Effector memory CD8-positive, alpha-beta T cell (primary cell): Measurements from ENCODE around the gene TOMT.

Source experiments
- ATAC-seq: fragments of 150-1000 bp; cut with Tn5 transposase; replicated peaks from 2 replicates; pipeline ENCODE4 v1.10.0; 2021; ENCODE audit warnings: mild to moderate bottlenecking, moderate library complexity
- DNase-seq, 3 experiments: peaks; one replicate each; pipeline ENCODE4 v3.0.0; 2021
- H3K27ac Mint-ChIP-seq, 2 donors: one replicate each; pipeline ENCODE4 v1.8.0; 2022; ENCODE audit warnings: mild to moderate bottlenecking in 2 of 2, mixed read lengths in 2 of 2, moderate library complexity in 2 of 2
- H3K27me3 Mint-ChIP-seq, 2 donors: one replicate each; pipeline ENCODE4 v1.8.0; 2022; ENCODE audit warnings: mixed read lengths in 2 of 2
- H3K36me3 Mint-ChIP-seq: one replicate; pipeline ENCODE4 v1.8.0; 2022; ENCODE audit warnings: mild to moderate bottlenecking, moderate library complexity, mixed read lengths; ENCODE audit not compliant: insufficient read depth
- H3K4me1 Mint-ChIP-seq, 2 donors: one replicate each; pipeline ENCODE4 v1.8.0; 2022; ENCODE audit warnings: low read depth in 2 of 2, mixed read lengths in 2 of 2
- H3K4me3 Mint-ChIP-seq, 2 donors: one replicate each; pipeline ENCODE4 v1.8.0; 2022; ENCODE audit warnings: mild to moderate bottlenecking in 2 of 2, mixed read lengths in 2 of 2, moderate library complexity in 2 of 2
- H3K9me3 Mint-ChIP-seq, 2 donors: one replicate each; pipeline ENCODE4 v1.8.0; 2022; ENCODE audit warnings: mixed read lengths in 2 of 2

The TOMT gene

GRCh38 chr11:72100462-72100861 is 5.3 kb upstream of the TOMT start:
- H3K36me3 Mint-ChIP-seq, result peaks cover 31% of the 10 kb centered on the region
- H3K4me1 Mint-ChIP-seq, result peaks cover 40 to 42% of the 10 kb centered on the region in 2 donors
- H3K27me3 Mint-ChIP-seq, result no peaks in the 10 kb centered on the region
- DNase-seq (no peak), ATAC-seq (no peak)
- H3K9me3 Mint-ChIP-seq, result no peaks in the 10 kb centered on the region
- peak overlapping the region; percentile 92 to 97 for H3K27ac Mint-ChIP-seq
- H3K4me3 Mint-ChIP-seq, result no peak overlapping the region

- no peak for DNase-seq
- ATAC-seq, result no peak
- Mint-ChIP-seq H3K27ac (peak overlapping the region; percentile 92 to 97), H3K9me3 (no peaks in the 10 kb centered on the region), H3K4me1 (peaks cover 40 to 42% of the 10 kb centered on the region in 2 donors), H3K27me3 (no peaks in the 10 kb centered on the region), H3K4me3 (peak overlapping the region; percentile 79 to 88), H3K36me3 (peaks cover 31% of the 10 kb centered on the region)
Observed at GRCh38 chr11:72102162-72102561, 3.6 kb upstream of the TOMT start.

DNA sequence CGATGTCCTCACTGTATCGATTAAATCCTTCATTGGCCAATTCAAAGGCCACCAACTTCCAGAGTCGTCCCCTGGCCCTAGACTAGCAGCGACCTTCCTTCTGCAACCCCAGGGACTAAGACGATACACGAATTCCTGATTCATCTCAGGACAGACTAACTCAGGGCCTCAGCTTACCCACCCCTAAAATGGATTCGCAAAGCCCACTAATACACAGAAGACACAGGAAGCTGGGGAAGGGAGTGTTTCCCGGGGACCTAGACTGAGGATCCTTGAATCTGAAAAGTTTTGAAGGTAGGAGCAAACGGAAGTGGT is 3.1 kb upstream of the TOMT start:
- H3K36me3 Mint-ChIP-seq, result peaks cover 31% of the 10 kb centered on the region
- ATAC-seq, result peak; percentile 0
- peak overlapping the region; percentile 92 to 97 for H3K27ac Mint-ChIP-seq
- H3K27me3 Mint-ChIP-seq, result no peaks in the 10 kb centered on the region
- no peaks in the 10 kb centered on the region for H3K9me3 Mint-ChIP-seq
- no peak for DNase-seq
- peak overlapping the region; percentile 79 to 88 for H3K4me3 Mint-ChIP-seq
- H3K4me1 Mint-ChIP-seq, result peaks cover 40 to 42% of the 10 kb centered on the region in 2 donors

- peak; percentile 97 to 99 (median 97) for DNase-seq
- ATAC-seq, result peak; percentile 96
- Mint-ChIP-seq H3K27me3 (no peaks in the 10 kb centered on the region), H3K4me1 (peaks cover 34 to 38% of the 10 kb centered on the region in 2 donors), H3K36me3 (peaks cover 27% of the 10 kb centered on the region), H3K9me3 (no peaks in the 10 kb centered on the region), H3K27ac (peak within 1 kb of the TSS; percentile 92 to 97), H3K4me3 (peak within 1 kb of the TSS; percentile 79 to 88)
Observed at GRCh38 chr11:72102946-72103753, 2.6 kb upstream of the TOMT start, which contains the start of gene LAMTOR1. Gene LAMTOR1, minus strand, starts transcription at chr11:72103297. Its CDS starts 73 bp downstream, at chr11:72103224.

DNA sequence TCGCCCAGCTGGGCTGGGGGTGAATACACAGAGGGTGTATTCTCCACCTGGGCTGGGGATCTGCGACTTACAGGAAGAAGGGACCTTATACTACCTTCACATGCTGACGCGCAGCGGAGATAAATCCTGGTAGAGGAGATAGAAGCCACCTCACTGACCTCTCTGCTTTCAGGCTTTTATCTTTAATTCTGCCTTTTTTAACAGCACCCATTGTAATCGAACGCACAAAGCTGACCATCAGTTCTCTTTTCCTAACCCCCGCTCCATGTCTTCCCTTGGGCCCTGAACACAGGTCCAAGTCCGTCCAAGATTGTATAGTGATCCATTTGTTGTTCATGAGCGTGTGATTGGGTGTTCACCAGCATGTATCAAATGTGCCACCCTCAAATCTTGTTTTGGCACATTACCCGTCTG is 2.0 kb upstream of the TOMT start:
- H3K36me3 Mint-ChIP-seq, result peaks cover 21% of the 10 kb centered on the region
- peak overlapping the region; percentile 92 to 97 for H3K27ac Mint-ChIP-seq
- peak overlapping the region; percentile 79 to 88 for H3K4me3 Mint-ChIP-seq
- DNase-seq (no peak), ATAC-seq (no peak)
- H3K27me3 Mint-ChIP-seq, result no peaks in the 10 kb centered on the region
- peaks cover 34 to 38% of the 10 kb centered on the region in 2 donors for H3K4me1 Mint-ChIP-seq
- H3K9me3 Mint-ChIP-seq, result no peaks in the 10 kb centered on the region

GRCh38 chr11:72111300-72112142 is 5.8 kb downstream of the TOMT start:
- Mint-ChIP-seq H3K9me3 (no peaks in the 10 kb centered on the region), H3K36me3 (peaks cover 22% of the 10 kb centered on the region), H3K4me3 (peak overlapping the region; percentile 91 to 97), H3K27ac (peak overlapping the region; percentile 94 to 99), H3K27me3 (peaks cover under 1 to 3% of the 10 kb centered on the region in 2 donors), H3K4me1 (peaks cover 15 to 22% of the 10 kb centered on the region in 2 donors)
- no peak for ATAC-seq
- no peak for DNase-seq

DNA sequence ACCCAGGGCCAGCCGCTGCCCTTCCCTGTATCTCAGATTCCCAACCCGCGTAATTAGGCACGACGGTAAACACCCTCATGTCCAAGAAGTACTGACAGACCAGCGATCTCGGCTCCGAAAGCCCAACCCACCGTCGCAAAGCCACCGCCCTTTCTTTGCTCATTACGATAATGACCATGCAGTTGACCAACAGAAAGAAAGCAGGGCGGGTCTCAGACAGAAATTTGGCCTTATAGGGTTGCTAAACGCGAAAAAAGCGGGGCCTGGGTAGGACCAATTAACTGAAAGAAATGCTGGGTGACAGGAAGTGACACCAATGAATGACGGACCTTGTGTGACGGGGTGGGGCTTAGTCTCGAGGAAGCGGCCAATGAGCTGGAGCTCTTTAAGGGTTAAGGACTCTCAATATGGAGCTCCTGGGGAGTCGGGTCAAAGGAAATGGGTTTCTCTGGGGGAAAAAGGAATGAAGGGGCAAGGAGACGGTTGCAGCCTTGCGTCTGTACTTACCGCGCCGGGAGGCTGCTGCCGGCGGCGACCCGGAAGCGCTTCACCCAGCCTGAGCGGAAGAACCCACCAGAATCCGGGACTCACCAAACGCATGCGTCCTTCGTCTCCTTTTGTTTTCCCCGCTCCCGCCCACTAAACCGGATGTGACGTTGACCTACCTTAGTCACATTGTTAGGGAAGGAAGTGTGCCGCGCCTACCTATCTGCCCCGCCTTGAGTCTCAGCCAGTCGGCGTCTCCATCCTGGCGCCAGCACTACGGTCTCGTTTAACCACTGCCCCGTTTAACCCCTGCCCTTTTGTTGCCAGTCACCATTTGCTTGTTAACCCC is 6.6 kb downstream of the TOMT start, which contains the start of gene ANAPC15:
Gene ANAPC15, minus strand, starts transcription at position 553 of the 835 bp plus-strand sequence. CDS start 1,419 bp downstream, outside the sequence.
- Mint-ChIP-seq H3K4me1 (peaks cover 15 to 22% of the 10 kb centered on the region in 2 donors), H3K4me3 (peak within 1 kb of the TSS; percentile 91 to 97), H3K36me3 (peaks cover 22% of the 10 kb centered on the region), H3K9me3 (no peaks in the 10 kb centered on the region), H3K27ac (peak within 1 kb of the TSS; percentile 94 to 99), H3K27me3 (peaks cover 7 to 9% of the 10 kb centered on the region in 2 donors)
- ATAC-seq (peak; percentile 86), DNase-seq (peak; percentile 97 to 99 (median 99))

- H3K27me3 Mint-ChIP-seq, result peaks cover 7 to 12% of the 10 kb centered on the region in 2 donors
- peak overlapping the region; percentile 91 to 97 for H3K4me3 Mint-ChIP-seq
- no peaks in the 10 kb centered on the region for H3K9me3 Mint-ChIP-seq
- H3K36me3 Mint-ChIP-seq, result peaks cover 22% of the 10 kb centered on the region
- DNase-seq (no peak), ATAC-seq (no peak)
- H3K27ac Mint-ChIP-seq, result peak overlapping the region; percentile 94 to 99
- peaks cover 15 to 22% of the 10 kb centered on the region in 2 donors for H3K4me1 Mint-ChIP-seq
Observed at GRCh38 chr11:72112978-72113808, 7.5 kb downstream of the TOMT start.

- H3K27ac Mint-ChIP-seq, result no peak overlapping the region
- peaks cover 7 to 26% of the 10 kb centered on the region in 2 donors for H3K27me3 Mint-ChIP-seq
- H3K36me3 Mint-ChIP-seq, result peaks cover 17% of the 10 kb centered on the region
- H3K4me1 Mint-ChIP-seq, result peaks cover 15 to 22% of the 10 kb centered on the region in 2 donors
- ATAC-seq (no peak), DNase-seq (no peak)
- no peaks in the 10 kb centered on the region for H3K9me3 Mint-ChIP-seq
- H3K4me3 Mint-ChIP-seq, result no peak overlapping the region
Observed at GRCh38 chr11:72114570-72114969, 8.8 kb downstream of the TOMT start.

- ATAC-seq, result no peak
- peaks cover 14% of the 10 kb centered on the region for H3K36me3 Mint-ChIP-seq
- no peaks in the 10 kb centered on the region for H3K9me3 Mint-ChIP-seq
- H3K4me3 Mint-ChIP-seq, result no peak overlapping the region
- peaks cover 12 to 33% of the 10 kb centered on the region in 2 donors for H3K27me3 Mint-ChIP-seq
- DNase-seq, result no peak
- H3K27ac Mint-ChIP-seq, result no peak overlapping the region
- H3K4me1 Mint-ChIP-seq, result peaks cover 11 to 16% of the 10 kb centered on the region in 2 donors
Observed at GRCh38 chr11:72116019-72116755, 10.5 kb downstream of the TOMT start.

- H3K36me3 Mint-ChIP-seq, result no peaks in the 10 kb centered on the region
- peaks cover 23 to 59% of the 10 kb centered on the region in 2 donors for H3K27me3 Mint-ChIP-seq
- DNase-seq (no peak), ATAC-seq (no peak)
- no peak overlapping the region for H3K27ac Mint-ChIP-seq
- no peak overlapping the region for H3K4me3 Mint-ChIP-seq
- H3K9me3 Mint-ChIP-seq, result no peaks in the 10 kb centered on the region
- H3K4me1 Mint-ChIP-seq, result no peaks in the 10 kb centered on the region
Observed at GRCh38 chr11:72119198-72119597, 13.5 kb downstream of the TOMT start.

DNA sequence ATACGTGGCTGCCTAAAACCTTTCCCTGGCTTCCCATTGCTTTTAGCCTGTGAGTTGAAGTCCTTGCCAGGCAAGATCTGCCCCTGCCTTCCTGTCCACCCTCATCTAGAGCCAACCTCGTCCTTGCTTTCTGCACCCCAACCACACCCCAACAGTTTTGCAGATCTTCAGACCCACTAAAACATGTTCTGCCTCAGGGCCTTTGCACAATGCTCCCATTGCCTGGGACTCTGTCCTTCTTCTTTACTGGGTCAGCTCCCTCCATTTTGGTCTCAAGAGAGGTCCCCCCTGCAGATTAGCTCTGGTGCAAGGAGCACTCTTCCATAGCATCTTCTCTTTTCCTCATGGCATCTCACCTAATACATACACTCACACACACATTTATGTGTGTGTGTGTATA is 15.2 kb downstream of the TOMT start:
- no peak overlapping the region for H3K27ac Mint-ChIP-seq
- peaks cover 26 to 64% of the 10 kb centered on the region in 2 donors for H3K27me3 Mint-ChIP-seq
- no peaks in the 10 kb centered on the region for H3K4me1 Mint-ChIP-seq
- no peak for ATAC-seq
- no peaks in the 10 kb centered on the region for H3K36me3 Mint-ChIP-seq
- no peaks in the 10 kb centered on the region for H3K9me3 Mint-ChIP-seq
- no peak for DNase-seq
- H3K4me3 Mint-ChIP-seq, result no peak overlapping the region
